Uterus (tissue), 2 donors: ENCODE measurements around the gene GIT1.
"Not testable (repeated sequence)": the region's sequence is repeated elsewhere in the genome, so short reads cannot be mapped to it uniquely, and the experiment has no call there.

Experiments used
- POLR2A ChIP-seq, 2 donors: fragments of 450-650 bp; IDR thresholded peaks; one replicate each; pipeline ENCODE4 v1.6.1; 2016; ENCODE audit warnings: antibody characterized with exemption in 2 of 2, mild to moderate bottlenecking in 1 of 2, moderate library complexity in 1 of 2
- TF ChIP-seq, protein P1 (sequence below), 4 experiments: fragments of 200-600 bp in 2 of 4; fragments of 450-650 bp in 2 of 4; sonication (generic) in 2 of 4; IDR thresholded peaks; one replicate each; pipeline ENCODE4 v1.5.1; 2016 to 2019; ENCODE audit warnings: antibody characterized with exemption in 4 of 4, mild to moderate bottlenecking in 2 of 4, moderate library complexity in 1 of 4

DNA sequence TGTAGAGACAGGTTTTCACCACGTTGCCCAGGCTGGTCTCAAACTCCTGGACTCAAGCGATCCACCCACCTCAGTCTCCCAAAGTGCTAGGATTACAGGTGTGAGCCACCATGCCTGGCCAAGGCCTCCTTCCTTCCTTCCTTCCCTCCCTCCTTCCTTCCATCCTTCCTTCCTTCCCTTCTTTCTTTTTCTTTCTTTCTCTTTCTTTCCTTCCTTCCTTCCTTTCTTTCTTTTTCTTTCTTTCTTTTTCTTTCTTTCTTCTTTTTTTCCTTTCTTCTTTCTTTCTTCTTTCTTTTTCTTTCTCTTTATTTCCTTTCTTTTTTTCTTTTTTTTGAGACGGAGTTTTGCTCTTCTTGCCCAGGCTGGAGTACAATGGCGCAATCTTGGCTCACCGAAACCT, 31.3 kb downstream of the GIT1 start:
- not testable (repeated sequence) for TF ChIP-seq POLR2A (IDR thresholded peaks at IDR 0.05)
- TF ChIP-seq, protein P1, sequence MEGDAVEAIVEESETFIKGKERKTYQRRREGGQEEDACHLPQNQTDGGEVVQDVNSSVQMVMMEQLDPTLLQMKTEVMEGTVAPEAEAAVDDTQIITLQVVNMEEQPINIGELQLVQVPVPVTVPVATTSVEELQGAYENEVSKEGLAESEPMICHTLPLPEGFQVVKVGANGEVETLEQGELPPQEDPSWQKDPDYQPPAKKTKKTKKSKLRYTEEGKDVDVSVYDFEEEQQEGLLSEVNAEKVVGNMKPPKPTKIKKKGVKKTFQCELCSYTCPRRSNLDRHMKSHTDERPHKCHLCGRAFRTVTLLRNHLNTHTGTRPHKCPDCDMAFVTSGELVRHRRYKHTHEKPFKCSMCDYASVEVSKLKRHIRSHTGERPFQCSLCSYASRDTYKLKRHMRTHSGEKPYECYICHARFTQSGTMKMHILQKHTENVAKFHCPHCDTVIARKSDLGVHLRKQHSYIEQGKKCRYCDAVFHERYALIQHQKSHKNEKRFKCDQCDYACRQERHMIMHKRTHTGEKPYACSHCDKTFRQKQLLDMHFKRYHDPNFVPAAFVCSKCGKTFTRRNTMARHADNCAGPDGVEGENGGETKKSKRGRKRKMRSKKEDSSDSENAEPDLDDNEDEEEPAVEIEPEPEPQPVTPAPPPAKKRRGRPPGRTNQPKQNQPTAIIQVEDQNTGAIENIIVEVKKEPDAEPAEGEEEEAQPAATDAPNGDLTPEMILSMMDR (IDR thresholded peaks at IDR 0.05) = not testable (repeated sequence)
